Astrocyte of the spinal cord (primary cell): ENCODE results near the gene DUSP5.

Experiments used
- DNase-seq: peaks from one replicate; pipeline ENCODE4 v3.0.0; 2011; ENCODE audit warnings: low read depth, low spot score
- H3K4me3 ChIP-seq: 2 replicates; pipeline ENCODE4 v1.5.1; 2011; ENCODE audit warnings: low read depth, mild to moderate bottlenecking, low read length, moderate library complexity
- in situ Hi-C: cut with HindIII; loops from 2 replicates; pipeline ENCODE4 v1.10.0; 2017; ENCODE audit warnings: low sequenced_read_pairs
- TF ChIP-seq, protein P1 (sequence below): IDR thresholded peaks from 2 replicates; pipeline ENCODE4 v1.5.1; 2012; ENCODE audit warnings: low read depth, mild to moderate bottlenecking, low read length, inconsistent platforms

Gene DUSP5

DNA sequence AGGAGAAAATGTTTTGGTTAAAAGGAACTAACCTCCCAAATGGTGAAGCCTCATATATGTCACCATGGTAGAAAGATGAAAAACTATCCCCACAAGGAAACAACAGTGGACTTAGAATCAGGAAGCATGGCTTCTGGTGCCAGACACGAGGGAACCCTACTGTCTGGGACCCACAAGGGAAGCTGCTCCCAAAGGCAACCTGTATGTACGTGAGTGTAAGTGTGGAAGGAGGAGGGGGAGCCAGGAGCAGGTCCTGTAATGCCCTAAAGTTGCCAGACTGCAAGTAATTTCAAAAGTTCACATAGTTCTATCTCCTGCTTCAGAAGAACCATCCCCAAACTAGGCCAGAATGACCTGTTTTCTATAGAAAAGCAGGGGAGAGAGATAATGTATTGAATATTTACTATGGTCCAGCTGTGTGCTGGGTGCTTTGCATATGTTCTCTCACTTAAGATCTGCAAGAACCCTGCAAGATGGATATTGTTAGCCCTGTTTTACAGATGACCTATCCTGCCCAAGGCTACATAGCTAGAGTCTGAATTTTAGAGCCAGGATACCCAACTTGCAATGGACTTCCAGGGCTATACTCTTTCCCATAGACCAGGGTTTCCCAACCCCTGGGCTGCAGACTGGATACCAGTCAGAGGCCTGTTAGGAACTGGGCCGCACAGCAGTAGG lies 19.2 kb downstream of the DUSP5 start:
- in situ Hi-C loops: no loop called here
- TF ChIP-seq, protein P1, sequence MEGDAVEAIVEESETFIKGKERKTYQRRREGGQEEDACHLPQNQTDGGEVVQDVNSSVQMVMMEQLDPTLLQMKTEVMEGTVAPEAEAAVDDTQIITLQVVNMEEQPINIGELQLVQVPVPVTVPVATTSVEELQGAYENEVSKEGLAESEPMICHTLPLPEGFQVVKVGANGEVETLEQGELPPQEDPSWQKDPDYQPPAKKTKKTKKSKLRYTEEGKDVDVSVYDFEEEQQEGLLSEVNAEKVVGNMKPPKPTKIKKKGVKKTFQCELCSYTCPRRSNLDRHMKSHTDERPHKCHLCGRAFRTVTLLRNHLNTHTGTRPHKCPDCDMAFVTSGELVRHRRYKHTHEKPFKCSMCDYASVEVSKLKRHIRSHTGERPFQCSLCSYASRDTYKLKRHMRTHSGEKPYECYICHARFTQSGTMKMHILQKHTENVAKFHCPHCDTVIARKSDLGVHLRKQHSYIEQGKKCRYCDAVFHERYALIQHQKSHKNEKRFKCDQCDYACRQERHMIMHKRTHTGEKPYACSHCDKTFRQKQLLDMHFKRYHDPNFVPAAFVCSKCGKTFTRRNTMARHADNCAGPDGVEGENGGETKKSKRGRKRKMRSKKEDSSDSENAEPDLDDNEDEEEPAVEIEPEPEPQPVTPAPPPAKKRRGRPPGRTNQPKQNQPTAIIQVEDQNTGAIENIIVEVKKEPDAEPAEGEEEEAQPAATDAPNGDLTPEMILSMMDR: no peak
- DNase-seq: no peak
- H3K4me3 ChIP-seq: no peak overlapping the region

DNA sequence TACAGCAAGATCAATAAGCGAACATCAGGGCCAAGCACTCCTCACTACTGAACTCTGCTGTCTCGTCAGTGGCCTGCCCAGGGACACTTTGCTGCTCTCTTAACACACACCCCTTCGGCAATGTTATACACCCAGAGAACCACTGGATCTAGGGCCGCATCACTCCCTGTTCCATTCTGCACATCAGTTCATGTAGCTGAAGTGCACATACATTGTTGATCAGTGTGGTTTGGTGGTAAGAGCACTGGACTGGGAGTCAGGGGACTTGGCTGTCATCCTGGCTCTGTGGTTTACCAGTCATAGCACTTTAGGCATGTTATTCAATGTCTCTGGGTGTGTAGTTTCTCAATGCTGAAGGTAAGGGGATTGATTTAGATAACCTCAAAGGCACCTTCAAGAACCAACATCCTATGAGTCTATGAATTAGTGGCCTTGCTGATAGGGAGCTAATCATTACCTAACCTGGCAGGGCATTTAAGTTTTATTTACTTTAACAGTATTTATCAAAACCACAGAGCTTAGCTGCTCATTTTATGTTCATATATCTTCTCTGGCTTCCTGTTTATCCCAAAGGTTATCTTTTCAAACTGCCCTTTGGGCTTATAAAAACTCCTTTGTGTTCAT lies 24.8 kb downstream of the DUSP5 start:
- no peak overlapping the region for H3K4me3 ChIP-seq
- in situ Hi-C loops: no loop called here
- peak; percentile 60 for DNase-seq
- TF ChIP-seq, protein P1: no peak

DNA sequence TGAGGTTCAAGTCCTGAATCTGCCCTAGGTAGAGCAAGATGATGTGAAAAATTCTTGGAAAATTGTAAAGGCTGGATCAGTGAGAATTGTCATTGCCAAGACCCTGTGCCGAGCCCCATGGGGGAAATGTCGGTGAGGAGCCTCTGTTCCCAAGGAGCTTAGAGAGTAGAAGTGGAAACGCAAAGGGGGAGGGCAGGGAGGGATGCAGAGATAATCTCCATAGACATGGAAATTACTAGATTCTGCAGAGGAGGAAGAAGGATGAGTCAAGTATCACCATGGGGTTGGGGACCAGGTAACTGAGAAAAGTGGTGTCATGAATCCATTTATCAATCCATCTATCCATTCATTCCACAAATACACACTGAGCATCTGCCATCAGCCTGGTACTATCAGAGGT lies 26.0 kb downstream of the DUSP5 start:
- TF ChIP-seq, protein P1: no peak
- no peak overlapping the region for H3K4me3 ChIP-seq
- no peak for DNase-seq
- in situ Hi-C loops: no loop called here

DNA sequence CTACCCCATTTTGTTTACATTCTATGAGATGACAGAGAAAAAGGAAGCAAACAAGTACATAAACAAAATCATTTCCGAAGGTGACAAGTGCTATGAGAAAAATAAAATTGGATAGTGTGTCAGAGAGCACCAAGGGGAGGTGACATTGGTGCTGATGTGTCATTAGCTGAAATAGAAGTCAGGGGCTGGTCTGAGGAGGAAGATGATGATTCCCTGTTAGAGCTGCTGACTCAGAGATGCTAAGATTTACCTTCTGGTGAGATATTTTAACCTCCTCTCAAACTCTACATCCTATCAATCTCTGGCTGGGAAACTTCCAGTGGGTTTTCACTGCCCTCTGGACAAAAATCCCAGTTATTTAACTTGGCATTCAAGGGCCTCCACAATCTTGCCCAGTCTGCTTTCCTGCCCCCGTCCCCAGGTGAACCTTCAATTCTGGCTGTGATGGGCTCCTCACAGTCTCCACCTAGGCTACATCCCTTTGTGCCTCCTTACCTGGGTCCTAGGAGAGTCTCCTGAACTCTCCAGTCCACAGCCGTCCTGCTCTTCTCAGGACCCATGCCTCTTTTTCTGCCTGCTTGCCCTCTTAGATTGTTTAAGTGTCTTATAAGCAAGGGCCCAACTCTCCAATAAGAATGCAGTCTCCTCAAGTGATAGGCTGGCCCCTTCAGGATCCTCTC lies 26.6 kb downstream of the DUSP5 start:
- TF ChIP-seq, protein P1: no peak
- H3K4me3 ChIP-seq: no peak overlapping the region
- no peak for DNase-seq
- in situ Hi-C loops: no loop called here

DNA sequence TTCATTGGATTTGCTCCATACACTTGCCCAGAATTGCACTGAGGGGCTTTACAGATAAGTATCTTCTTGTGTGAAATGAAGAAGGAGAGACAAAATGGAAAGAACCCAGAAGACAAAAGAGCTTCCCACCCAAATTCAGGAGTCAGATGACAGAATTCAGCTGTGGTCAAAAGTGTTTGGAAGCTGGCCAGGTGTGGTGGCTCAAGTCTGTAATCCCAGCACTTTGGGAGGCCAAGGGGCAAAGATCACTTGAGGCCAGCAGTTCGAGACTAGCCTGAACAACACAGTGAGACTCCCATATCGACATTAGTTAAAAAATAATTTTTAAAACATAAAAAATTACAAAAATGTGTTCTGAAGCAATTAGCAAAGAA lies 27.1 kb downstream of the DUSP5 start:
- DNase-seq: no peak
- H3K4me3 ChIP-seq: no peak overlapping the region
- in situ Hi-C loops: no loop called here
- TF ChIP-seq, protein P1: no peak

DNA sequence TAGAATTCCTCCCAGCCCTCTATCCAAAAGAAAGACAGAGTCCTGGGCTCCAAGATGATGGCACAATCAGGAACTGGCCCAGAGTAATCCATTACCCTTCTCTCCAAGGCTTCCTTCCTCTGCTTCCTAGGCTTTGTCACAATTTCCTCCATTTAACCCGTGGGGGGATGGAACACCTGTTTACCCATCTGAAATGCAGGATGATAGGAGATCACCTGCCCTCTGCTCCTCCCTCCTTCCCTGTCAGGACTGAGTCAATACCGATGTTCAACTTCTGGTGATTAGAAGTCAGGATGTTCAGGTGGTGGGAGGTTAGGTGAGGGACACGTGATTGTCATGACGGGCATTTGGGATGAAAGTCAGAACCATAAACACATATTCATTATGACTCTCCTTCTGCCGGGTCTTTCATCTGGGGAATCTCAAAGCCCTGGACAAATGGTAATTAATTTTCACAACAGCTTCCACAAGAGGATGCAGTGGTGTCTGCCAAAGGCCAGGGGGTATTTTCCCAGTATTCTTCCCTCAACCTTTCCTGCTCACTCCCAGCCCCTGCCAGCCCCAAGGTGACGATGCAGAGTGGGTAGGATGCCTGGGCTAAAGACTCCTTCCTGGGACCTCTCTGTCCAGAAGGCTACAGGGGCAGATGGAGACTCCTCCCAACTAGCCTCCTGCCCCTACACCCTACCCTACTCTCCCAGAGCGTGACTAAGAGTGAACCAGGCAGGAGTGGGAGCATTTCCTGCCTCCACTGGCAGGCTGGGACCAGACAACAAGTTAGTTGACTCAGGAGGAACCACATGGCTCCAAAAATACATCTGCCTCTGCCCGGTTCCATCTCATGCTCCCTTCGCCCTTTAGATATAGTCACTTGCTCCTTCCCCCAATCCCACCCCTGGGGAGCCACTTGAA lies 27.9 kb downstream of the DUSP5 start:
- in situ Hi-C loops: no loop called here
- TF ChIP-seq, protein P1: no peak

More for the DNA sequence above, 27.9 kb downstream of the DUSP5 start:
- no peak overlapping the region for H3K4me3 ChIP-seq
- no peak for DNase-seq
